GM19193 (cell line): Measurements from ENCODE around the gene LRP8.

Experiments
- POLR2A ChIP-seq: IDR thresholded peaks from 4 replicates; pipeline ENCODE4 v1.6.1; 2011; ENCODE audit not compliant: insufficient read depth, insufficient read length; ENCODE audit errors: extremely low read depth

Gene LRP8

DNA sequence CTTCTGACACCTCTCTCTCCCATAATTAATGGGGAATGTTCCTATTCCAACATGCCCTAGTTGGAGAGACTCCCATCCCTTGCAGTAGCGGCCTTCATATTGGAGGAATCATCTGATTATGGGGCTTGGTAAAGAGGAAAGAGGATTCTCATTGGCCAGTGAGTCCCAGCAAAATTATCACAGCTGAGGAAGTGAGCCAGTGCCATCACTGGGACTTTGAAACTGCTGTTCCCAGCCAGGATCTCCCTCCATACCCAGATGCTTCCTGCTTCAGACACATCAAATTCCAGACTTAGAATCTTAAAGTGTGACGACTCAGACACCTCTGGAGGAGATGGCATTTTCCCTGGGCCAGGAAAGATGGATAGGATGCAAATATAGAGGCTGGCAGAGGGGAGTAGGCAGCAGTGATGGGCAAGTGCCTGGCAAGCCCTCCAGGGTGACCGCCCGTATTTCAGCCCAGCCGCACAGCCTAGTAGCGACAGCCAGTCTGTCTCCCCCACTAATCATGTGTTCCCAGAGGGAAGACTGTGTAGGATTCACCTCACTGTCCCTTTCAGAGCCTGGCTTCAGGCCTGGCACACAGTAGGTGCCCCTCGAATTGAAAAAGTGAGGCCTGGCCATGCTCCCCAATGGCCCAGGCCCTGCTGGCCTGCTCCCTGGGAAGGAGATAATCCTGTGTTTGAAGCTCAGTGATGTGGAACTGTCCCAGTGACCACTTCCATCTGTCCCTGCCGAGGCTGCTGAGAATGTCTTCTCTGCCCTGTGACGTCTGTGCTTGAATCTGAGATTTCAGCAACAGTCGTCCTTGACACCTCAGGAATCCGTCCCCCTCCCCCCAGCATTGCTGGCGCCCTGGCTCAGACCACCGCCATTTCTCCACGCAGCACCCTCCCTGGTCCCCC, 48.3 kb downstream of the LRP8 start:
- TF ChIP-seq POLR2A: no peak

DNA sequence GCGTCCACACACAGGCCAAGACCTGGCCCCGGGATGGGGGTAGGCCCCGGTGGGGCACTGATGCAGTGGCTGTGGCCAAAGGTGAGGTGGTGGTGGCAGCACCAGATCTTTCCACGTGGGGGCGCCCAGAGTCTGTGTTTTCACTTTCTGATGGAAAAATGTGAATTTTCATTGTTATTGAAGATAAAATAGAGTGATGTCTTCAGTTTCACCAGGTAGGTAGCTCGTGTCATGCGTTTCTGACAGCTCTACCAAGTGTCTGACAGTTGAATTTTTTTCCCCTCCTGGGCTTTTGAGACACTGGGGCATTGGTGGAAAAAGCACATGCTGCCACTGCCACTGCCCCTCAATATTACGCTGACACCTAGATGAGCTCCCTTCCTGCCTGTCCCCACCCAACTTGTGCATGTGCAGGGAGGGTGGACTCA, 49.6 kb downstream of the LRP8 start:
- no peak for TF ChIP-seq POLR2A

DNA sequence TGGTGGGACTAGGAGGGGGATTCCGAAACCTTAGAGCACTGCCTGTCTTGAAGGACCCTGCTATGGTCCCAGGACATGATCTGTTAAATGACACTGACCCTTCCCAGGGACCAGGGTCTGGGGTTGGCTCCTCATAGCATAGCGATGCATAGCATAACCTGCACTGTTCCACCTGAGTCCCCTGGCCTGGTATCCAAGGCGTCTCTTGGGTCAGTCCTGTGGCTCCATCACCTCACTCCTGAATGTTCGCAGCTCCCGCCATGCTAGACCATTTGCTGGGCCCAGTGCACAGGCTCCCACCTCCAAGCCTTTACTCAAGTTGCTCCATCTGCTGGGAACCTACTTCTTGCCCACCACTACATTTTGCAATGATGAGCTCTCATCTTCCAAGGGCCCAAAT, 50.5 kb downstream of the LRP8 start:
- TF ChIP-seq POLR2A: no peak

DNA sequence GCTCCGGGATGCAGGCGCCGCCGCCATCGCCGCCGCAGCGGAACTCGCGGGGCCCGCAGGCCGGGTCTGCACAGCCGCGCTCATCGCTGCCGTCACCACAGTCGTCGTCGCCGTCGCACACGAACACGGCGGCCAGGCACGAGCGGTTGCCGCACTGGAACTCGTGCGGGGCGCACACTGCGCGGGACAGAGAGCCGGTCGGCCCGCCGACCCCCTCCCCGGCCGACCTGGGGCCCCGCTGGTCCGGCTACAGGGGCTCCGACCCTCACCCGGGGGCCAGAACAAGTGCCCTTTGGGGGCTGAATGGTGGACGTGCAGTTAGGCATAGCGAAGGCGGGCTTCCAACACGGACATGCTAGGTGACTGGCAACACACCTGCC, 51.0 kb downstream of the LRP8 start:
- no peak for TF ChIP-seq POLR2A

DNA sequence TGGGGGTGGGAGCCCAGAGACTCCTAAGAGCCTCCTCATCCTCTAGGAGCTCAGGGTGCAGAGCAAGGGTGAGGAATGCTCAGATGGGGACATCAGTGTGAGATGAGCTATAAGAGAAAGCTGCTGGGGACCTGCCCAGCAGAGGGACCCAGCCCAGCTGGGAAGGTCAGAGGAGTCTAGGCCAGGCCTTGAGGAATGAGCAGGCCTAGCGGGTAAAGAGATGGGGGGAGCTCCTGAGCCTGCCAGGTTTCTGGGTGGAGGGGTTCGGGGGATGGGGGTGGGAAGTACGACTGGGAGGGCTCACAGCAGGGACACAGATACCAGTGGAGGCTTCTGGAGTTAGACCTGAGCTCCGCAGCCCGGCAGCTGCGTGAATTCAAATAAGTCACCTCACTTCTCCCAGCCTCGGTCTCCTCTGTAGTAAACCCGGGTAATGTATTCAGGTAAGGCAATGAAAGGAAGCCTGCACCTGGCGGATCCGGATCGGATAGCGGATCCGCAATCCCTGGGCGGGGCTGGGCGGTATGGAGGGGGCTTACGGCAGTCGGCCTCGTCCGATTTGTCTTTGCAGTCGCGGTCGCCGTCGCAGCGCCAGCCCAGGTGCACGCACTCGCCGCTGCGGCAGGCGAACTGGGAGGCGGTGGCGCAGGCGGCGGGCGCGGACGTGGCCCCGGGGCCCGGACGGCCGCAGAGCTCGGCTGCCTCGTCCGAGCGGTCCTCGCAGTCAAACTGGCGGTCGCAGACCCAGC, 51.5 kb downstream of the LRP8 start:
- no peak for TF ChIP-seq POLR2A

DNA sequence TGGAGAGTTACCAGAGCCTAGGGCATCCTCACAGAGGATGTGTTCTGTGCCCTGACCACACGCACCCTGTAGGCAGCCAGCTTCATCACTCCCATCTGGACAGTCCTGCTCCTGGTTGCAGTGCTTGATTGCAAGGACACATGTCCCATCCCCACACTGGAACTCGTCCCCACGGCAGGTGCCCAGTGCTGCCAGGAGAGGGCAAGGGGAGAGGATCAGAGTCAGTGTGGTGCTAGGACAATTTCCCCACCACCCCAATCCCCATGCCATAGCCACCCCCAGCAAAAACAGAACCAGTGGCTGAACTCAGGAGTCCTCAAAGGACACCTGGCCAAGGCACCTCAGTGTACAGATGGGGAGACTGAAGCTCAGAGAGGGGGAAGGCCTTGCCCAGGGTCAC, 52.3 kb downstream of the LRP8 start:
- no peak for TF ChIP-seq POLR2A

DNA sequence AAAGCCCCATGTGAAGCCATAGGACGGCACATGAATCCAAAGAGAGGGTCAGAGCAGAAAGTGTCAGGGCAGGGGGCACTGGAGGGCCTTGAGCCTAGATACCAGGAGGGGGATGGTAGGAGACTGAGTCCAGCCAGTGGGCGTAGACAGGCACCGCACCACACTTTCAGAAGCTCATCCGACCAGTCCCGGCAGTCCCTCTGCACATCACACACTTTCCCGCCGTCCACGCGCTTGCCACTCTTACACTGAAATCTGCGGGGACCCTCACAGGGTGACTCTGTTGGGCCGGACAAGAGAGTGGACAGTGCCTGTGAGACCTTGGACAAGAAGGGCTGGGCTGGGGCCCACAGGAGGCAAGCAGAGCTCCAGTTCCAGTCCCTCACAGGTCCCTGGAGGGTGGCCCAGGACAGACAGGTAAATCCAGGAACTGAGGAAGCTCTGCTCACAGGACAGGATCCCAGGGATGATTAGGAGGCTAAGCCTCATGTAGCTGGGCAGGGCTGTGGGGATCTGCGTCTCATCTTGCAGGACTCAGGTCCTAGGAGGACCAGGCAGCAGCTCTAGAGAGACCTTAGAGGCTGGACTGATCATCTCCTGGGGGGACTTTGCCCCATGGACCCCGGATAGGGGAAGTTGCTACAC, 53.2 kb downstream of the LRP8 start:
- TF ChIP-seq POLR2A: no peak

DNA sequence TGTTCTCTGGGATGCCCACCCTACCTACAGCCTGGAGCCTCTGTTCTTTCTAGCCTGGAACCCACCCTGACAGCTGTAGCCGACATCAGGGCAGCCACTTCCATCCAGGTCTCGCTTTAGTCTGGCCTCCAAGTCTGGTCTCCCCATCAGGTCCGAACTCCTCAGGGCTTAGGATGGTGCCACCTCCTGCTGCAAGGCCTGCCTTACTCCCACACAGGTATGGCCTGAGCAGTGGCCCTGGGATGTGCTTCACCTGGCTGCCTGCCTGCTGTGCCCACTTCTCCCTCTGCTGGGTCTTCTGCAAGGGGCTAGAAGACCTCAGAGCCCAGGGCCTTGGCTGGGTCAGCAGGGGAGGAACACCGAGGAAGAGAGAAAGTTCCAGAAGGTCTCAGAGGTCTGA, 53.8 kb downstream of the LRP8 start:
- TF ChIP-seq POLR2A: no peak

DNA sequence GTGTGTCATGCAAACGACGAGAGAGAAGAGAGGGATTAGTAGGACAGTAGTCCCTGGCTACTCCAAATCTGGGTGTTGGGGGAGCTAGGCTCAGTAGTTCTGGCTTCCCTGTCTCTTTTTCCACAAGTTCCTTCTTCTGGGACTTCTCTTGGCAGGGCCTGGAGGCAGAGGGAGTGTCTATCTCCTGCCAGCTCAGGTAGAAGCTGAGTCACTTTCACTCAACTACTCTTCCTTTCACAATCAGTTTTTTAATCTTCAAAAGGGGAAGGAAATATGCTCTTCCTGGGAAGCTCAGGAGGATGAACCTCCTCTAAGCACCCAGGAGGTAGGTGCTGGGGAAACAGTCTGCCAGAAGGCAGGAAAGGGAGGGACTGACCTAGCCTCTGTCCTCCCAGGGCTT, 54.3 kb downstream of the LRP8 start:
- no peak for TF ChIP-seq POLR2A

DNA sequence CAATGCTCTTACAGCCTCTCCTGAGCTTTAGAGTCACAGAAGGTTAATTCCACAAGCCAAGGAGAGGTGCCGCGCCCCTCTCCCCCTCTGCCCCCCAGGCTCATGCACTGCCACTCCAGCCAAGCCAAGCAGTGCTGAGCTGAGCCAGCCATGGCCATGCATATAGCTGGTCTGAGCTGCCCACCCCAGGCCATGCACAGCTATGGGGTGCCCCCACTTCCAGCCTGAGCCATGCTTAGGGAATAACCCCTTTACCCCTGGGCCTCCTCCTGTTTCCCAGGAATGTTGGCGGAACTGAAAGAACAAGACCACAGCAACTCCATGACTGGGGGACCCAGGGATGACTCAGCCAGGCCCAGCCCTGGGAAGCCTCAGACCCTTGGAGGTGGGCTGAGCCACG, 55.5 kb downstream of the LRP8 start:
- no peak for TF ChIP-seq POLR2A

DNA sequence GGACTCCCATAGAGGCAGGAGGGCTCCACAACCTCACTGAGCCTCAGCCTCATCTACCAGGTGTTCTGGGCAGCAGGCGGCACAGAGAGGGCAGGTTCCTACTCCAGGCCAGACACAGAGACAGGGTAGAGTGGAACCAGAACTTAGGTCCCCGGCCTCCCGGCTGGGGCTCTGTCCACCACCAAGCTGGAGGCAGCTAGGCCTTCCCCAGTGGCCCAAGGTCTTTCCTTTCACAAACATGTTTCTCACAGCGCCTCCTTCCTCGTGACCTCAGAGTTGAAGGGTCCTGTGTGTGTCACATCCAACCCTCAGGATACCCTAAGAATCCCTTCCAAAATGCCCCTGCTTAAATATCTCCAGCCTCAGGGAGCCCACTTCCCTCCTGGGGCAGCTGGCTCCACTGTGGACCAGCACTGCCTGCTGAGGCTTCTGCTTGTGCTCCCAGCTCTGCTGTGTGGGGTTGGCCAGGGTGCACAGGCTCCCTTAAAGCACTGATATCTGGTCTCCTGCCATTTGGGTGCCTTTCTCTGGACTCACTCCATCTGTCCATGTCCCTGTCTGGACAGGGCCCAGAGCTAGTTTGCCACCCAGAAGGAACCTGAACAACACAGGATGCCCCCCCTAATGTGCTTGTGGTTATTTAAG, 56.3 kb downstream of the LRP8 start:
- TF ChIP-seq POLR2A: no peak

DNA sequence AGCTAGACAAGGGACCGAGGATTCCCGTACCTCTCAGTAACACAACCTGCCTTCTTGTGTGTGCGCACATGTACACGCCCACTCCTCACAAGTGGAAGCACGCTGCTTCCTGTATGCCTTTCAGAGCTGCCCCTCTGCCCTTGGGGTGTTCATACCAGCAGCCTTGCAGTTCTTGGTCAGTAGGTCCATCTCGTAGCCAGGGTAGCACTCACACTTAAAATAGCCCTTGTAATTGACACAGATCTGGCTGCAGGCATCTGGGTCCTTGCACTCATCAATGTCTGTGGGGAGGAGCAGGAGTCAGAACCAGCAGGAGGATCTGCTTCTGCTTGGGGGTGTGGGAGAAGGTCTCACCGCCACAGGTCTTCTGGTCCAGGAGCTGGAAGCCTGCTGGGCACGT, 57.0 kb downstream of the LRP8 start:
- no peak for TF ChIP-seq POLR2A

DNA sequence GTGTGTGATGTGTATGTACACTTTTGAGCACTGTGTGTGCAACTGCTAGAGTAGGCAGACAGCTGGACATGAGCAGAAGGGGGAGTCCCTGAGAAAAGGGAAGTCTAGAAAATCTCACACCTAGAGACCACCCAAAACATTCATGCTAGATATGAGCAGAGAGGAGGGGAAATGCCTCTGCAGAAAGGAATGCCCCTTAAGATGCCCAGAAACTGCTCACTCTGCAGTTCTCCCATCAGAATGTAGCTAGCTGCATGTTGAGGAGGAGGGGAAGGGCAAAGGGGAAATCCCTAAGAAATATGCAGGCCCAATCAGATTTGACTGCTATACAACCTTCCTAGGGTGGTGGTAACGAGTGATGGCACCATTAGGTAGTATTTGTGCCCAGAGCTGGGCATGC, 57.8 kb downstream of the LRP8 start:
- no peak for TF ChIP-seq POLR2A

DNA sequence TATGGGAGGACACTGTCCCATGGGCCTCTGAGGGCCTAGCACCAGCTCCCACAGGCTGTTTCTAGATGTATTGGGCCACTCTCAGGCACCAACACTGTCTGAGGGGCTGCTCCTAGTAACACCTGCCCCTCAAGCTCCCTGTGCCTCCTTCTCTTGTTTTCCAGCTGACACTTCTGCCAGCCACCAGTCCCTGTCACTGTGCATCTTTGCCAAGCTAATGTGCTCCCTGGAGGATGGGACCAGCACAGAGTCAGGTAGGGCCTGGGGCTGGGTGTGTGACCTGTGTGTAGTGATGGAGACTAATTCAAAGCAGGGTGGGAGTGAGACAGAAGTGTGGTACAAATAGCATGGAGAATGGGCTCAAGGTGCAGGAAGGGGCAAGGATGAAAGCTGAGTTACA, 60.1 kb downstream of the LRP8 start:
- TF ChIP-seq POLR2A: no peak

DNA sequence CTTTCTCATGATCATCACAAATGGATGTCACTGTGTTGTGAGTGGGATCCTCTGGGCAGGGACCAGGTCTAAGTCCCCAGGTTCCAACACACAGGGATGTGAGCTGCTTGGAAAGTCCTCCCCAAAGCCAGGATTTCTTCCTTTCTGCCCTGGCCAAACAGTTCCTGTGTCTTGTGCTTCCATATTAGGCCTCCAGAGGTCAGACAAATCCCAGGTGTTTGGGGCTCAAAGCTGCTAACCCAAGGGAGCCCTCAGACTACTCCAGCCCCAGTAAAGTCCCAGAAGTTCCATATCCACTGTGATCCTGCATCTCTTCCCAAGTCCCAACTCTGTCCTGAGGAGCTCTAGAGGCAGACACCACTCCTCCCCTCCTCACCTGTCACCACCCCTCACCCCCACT, 61.8 kb downstream of the LRP8 start:
- no peak for TF ChIP-seq POLR2A
